Right cardiac atrium (tissue), 5 donors: ENCODE measurements around the gene ATP8B3. TPM values are rescaled to one million over a fixed set of nuclear protein-coding genes. Genes with fewer than 3 reads are reported as not detected.

Experiments used
- ATAC-seq, 2 donors: fragments of 200-7000 bp; cut with Tn5 transposase; one replicate each; pipeline versions ENCODE4 v1.8.0 to v1.9.1; 2020; ENCODE audit warnings: moderate library complexity in 2 of 2, mild to moderate bottlenecking in 1 of 2
- DNase-seq, 3 donors: peaks; one replicate each; pipeline ENCODE4 v3.0.0-alpha.2; 2020
- H3K27ac ChIP-seq: one replicate; pipeline ENCODE4 v1.5.1; 2013; ENCODE audit warnings: mild to moderate bottlenecking, low read length, control low read depth, moderate library complexity
- H3K27me3 ChIP-seq: one replicate; pipeline ENCODE4 v1.6.1; 2013; ENCODE audit not compliant: control insufficient read depth, insufficient read depth
- H3K4me1 ChIP-seq: one replicate; pipeline ENCODE4 v1.6.1; 2013; ENCODE audit warnings: low read length; ENCODE audit not compliant: control insufficient read depth, insufficient read depth
- H3K4me3 ChIP-seq: one replicate; pipeline ENCODE4 v1.5.1; 2013; ENCODE audit warnings: low read length, control low read depth
- H3K9me3 ChIP-seq: one replicate; pipeline ENCODE4 v1.6.1; 2013; ENCODE audit warnings: low read length; ENCODE audit not compliant: control insufficient read depth
- WGBS: extraction: QIAGEN DNeasy Blood & Tissue Kit; methylation state at CpG from one replicate; pipeline ENCODE4 v1.1.7; 2013; 5-methylcytosine and 5-hydroxymethylcytosine counted together
- intact Hi-C, 4 donors: fragments of 100-400 bp; cut with DNase I; formaldehyde crosslinking; loops; one replicate each; pipeline versions ENCODE4 v1.11.0 to v1.14.0; 2022 to 2023
- polyA plus RNA-seq: library from polyadenylated mRNA; stranded (reverse); fragments of 200-250 nt; gene quantifications from one replicate; pipeline ENCODE4 v1.2.3, GENCODE V29; 2013
- total RNA-seq, 4 donors: library from RNA; stranded (reverse); fragmentation: NEBNext Ultra II Directional; extraction: Animal tissue kit (Norgen Biotek cat#: 25700); gene quantifications; one replicate each; pipeline ENCODE4 v1.2.1, GENCODE V29; 2021
- donor health status: healthy with polysubstance abuse.
- donor health status: DM: no; HTN: yes; CAD: no.
- donor health status: DM: no; HTN: no; CAD: no.
- donor health status: DM: no; HTN: yes; CAD: no; lungs with severe emphysema.
- donor health status: DM: yes; HTN: yes; CAD: no.

The ATP8B3 gene
- total and polyA plus RNA-seq, 5 donors = 0.53 to 1.9 (median 1.4) TPM

DNA sequence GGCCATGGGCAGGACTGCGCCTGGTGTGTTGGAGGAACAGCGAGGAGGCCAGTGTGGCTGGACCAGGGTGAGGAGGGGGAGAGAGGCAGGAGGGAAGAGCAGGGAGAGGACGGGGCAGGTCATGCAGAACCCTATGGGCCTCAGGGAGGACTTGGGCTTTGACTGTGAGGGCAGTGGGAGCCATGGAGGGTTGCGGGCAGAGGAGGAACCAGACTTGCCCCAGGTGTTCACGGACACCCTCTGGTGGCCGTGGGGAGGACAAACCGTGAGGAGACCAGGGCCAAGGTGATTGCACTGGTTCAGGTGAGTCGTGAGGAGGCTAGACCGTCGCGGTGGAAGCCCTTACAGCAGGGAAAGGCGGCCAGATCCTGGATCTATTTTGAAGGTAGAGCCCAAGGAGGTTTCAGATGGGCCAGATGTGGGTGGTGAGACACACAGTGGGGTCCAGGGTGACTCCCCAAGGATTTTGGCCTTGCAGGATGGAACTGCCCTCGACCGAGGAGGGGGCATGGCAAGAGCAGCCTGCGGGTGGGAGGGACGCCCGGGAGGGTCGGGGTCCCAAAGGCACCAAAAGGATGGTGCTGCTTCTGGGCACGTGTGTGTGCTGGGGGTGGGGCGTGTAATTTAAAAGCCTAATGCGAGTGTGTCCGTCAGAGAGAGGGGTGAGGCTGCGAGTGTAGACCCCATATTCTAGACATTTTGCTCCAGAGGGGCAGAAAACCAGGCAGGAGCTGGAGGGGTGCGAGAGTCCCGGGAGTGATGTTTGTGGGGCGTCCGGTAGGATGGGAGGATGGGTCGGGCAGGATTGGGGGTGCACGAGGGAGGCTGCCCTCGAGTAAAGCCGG, 39.0 kb upstream of the ATP8B3 start:
- no peak overlapping the region for H3K4me3 ChIP-seq
- 70% methylated on average over 31 of the region's 31 CpGs for WGBS
- H3K27me3 ChIP-seq = no peaks in the 10 kb centered on the region
- DNase-seq = peak in 2 of 3 donors; percentile 46 to 57
- H3K9me3 ChIP-seq = no peaks in the 10 kb centered on the region
- H3K27ac ChIP-seq = no peak overlapping the region
- no peak for ATAC-seq
- intact Hi-C loops = no loop called here
- peaks cover 3% of the 10 kb centered on the region for H3K4me1 ChIP-seq

DNA sequence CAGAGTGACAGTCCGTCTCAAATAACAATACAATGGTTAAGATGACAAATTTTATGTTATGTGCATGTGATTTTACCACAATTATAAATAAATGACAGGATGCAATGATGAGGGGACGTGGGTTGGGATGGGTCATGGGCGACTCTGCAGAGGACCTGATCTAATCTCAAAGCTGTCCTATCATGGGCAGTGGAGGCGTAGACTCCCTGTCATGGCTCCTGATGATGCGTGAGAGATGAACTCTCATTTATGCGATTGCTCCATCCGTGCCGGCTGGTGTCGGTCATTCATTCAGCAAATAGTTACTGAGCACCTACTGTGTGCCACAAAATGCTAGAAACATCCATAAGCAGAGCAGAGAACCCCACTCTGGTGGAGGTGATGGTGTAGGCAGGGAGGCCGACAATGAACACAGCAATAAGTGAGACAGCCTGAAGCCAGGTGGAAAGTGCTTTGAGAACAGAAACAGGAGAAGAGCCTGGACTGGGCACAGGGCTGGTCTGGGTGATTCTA, 37.9 kb upstream of the ATP8B3 start:
- H3K4me1 ChIP-seq = peaks cover 3% of the 10 kb centered on the region
- H3K27me3 ChIP-seq = no peaks in the 10 kb centered on the region
- no peak overlapping the region for H3K27ac ChIP-seq
- DNase-seq = no peak
- intact Hi-C loops = no loop called here
- WGBS = 90% methylated on average over 10 of the region's 10 CpGs
- ATAC-seq = no peak
- H3K4me3 ChIP-seq = no peak overlapping the region
- H3K9me3 ChIP-seq = no peaks in the 10 kb centered on the region

DNA sequence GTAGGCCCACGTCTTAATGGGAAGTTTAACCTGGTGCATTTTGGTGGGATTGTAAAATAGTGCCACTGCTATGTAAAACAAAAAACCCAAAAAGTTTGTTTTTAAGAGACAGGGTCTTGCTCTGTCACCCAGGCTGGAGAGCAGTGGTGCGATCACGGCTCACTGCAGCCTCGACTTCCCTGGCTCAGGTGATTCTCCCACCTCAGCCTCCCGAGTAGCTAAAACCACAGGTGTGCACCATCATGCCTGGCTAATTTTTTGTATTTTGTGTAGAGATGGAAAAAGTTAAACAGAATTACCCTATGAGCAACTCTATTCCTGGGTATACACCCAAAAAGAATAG, 37.0 kb upstream of the ATP8B3 start:
- H3K4me3 ChIP-seq = no peak overlapping the region
- H3K27ac ChIP-seq = no peak overlapping the region
- no peaks in the 10 kb centered on the region for H3K27me3 ChIP-seq
- no peak for DNase-seq
- intact Hi-C loops = no loop called here
- H3K4me1 ChIP-seq = peaks cover 3% of the 10 kb centered on the region
- no peak for ATAC-seq
- H3K9me3 ChIP-seq = no peaks in the 10 kb centered on the region
- WGBS = 67% methylated on average over 5 of the region's 5 CpGs

DNA sequence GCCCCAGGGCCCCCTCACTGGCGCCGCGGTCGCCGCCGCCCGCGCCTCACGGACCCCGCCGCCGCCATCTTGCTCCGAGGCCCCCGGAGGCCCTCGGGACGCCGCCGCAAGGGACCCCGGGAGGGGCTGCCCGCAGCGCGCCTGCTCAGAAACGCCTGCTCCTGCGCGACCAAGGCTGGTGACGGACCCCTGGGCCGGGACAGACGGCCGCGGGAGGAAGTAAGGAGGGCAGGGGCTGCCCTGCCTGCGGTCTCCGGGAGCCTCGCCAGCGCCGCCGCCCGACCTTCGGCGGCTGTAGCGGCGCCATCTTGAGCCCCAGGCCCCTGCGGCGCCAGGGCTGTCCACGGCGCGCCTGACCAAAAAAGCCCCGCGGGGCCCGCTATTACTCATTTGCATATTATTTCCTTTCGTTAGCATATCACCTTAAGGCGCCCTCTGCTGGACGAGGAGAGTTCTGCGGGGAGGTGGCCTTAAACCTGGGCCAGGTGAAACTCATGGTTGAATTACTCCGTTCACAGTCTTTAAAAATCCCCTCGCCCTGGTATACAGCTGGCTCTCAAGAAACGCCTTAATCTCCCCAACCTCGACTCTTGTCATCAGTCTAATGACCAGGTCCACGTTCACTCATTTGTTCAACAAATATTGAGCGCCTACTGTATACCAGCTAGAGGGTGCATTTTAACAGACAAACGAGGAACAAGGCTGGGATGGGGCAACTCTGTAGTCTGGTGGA, 36.5 kb upstream of the ATP8B3 start, which contains the start of gene REXO1:
REXO1 (minus strand) TSS at position 85 of the 733 bp plus-strand sequence. CDS start 125 bp downstream, outside the sequence.
- 2% methylated on average over 60 of the region's 60 CpGs for WGBS

DNA sequence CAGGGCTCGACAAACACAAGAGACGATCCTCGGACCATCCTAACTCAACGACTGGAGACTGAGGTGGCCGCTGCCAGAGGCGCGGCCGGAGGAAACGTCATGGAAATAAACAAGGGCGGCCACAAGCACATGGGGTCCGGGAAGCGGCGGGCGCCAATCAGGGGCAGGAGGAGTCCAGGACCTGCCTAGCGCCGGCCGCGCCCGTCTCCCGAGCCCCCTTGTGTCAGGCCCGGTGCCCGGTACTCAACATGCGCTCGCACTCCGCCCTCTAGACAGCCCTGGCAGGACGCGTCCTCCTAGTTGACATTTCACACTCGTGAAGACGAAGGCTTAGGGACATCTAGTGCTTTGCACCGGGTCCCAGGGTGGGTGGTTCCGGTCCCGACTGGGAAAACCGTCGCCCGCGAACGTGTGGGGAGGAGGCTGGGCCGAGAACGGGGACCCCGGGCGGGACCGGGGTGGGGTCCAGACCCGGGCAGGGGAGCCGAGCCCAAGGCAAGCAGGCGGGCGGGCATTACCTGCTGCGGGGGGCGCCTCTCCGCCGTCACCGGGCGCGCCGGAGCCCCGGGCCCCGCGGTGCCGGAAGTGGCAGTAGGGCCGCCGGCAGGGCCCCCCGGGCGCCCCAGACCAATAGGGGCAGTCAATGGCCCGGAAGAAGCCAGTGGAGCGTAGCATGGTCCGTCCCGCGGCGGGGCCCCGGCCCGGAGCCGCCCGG, 35.8 kb upstream of the ATP8B3 start:
- H3K4me1 ChIP-seq = peaks cover 3% of the 10 kb centered on the region
- no peaks in the 10 kb centered on the region for H3K9me3 ChIP-seq
- intact Hi-C loops = no loop called here
- H3K4me3 ChIP-seq = peak overlapping the region; percentile 91
- ATAC-seq = peak in 1 of 2 donors; percentile 36
- peak overlapping the region; percentile 93 for H3K27ac ChIP-seq
- H3K27me3 ChIP-seq = no peaks in the 10 kb centered on the region
- DNase-seq = peak; percentile 72 to 77 (median 74)
- WGBS = under 1% methylated on average over 72 of the region's 72 CpGs

More for the DNA sequence above, 36.5 kb upstream of the ATP8B3 start, which contains the start of gene REXO1:
- DNase-seq = peak; percentile 94 to 98 (median 98)
- H3K4me1 ChIP-seq = peaks cover 3% of the 10 kb centered on the region
- peak within 1 kb of the TSS; percentile 93 for H3K27ac ChIP-seq
- intact Hi-C loops = no loop called here
- peak within 1 kb of the TSS; percentile 91 for H3K4me3 ChIP-seq
- peak; percentile 78 to 83 for ATAC-seq
- no peaks in the 10 kb centered on the region for H3K9me3 ChIP-seq
- H3K27me3 ChIP-seq = no peaks in the 10 kb centered on the region

DNA sequence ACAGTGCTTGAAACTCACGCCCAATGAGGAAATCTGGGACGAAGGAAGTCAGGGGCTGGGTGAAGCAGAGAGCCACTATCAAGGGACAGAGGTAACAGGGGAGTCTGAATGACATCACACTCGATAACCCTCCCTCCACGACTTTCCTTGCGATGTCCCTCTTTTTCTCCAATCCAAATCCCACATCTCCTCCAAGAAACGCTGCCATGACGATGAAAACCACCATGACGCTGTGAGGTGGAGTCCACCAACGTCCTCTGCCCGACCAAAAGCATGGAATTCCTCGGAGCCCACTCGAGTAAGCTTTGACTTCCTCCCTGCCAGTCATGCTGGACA, 35.2 kb upstream of the ATP8B3 start:
- Histone ChIP-seq H3K4me1 (peaks cover 3% of the 10 kb centered on the region), H3K9me3 (no peaks in the 10 kb centered on the region), H3K27me3 (no peaks in the 10 kb centered on the region), H3K4me3 (peak overlapping the region; percentile 91), H3K27ac (peak overlapping the region; percentile 12)
- 5% methylated on average over 12 of the region's 12 CpGs for WGBS
- ATAC-seq (no peak), DNase-seq (no peak)
- intact Hi-C loops = no loop called here

DNA sequence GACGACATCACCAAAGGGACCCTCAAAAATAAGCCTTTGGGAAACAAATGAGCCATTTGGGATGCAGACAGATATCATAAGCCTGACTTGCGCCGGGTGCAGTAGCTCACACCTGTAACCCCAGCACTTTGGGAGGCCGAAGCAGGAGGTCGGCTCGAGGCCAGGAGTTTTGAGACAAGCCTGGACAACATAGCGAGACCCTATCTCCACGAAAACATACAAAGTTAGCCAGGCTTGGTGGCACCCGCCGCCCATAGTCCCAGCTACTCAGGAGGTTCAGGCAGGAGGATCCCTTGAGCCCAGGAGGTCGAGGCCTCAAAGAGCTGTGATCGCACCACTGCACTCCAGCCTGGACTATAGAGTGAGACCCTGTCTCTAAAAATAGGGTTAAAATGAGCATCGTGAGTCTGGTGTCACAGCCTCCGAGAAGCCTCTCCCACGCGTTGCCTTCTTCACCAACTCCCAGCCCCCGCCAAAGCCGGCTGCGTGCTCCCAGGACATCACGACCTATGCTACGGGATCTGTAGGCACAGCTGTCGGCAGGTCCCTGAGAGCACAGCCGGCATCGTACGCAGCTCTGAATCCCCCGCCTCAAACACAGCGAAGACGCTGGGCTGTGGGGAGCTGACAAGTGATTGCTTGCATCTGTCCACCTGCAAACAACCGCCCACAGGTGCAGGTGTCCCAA, 34.6 kb upstream of the ATP8B3 start:
- H3K27me3 ChIP-seq = no peaks in the 10 kb centered on the region
- peaks cover 3% of the 10 kb centered on the region for H3K4me1 ChIP-seq
- 70% methylated on average over 29 of the region's 29 CpGs for WGBS
- H3K27ac ChIP-seq = no peak overlapping the region
- H3K4me3 ChIP-seq = peak overlapping the region; percentile 91
- ATAC-seq (no peak), DNase-seq (no peak)
- H3K9me3 ChIP-seq = no peaks in the 10 kb centered on the region
- intact Hi-C loops = no loop called here

DNA sequence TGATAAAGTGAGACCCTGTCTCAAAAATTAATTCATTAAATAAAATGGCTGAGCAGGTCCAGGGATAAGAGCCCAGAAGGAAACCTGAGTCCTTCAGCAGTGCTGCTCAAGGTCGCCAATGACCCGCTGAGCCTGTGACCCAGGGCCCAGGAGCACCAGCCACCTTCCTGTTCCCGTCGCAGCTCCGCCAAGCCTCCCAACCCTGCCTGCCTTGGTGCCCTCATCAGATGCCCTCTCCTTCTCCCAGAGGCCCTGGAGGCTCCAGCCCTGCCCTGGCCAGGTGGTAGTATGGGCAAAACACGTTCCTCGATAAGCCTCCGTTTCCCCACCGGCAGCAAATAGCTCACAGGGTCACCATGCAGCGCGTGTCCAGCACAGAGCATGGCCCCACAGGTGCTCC, 33.6 kb upstream of the ATP8B3 start:
- Histone ChIP-seq H3K4me1 (peaks cover 6% of the 10 kb centered on the region), H3K9me3 (no peaks in the 10 kb centered on the region), H3K27ac (no peak overlapping the region), H3K27me3 (no peaks in the 10 kb centered on the region), H3K4me3 (no peak overlapping the region)
- WGBS = 83% methylated on average over 11 of the region's 11 CpGs
- DNase-seq = no peak
- no peak for ATAC-seq
- intact Hi-C loops = no loop called here

DNA sequence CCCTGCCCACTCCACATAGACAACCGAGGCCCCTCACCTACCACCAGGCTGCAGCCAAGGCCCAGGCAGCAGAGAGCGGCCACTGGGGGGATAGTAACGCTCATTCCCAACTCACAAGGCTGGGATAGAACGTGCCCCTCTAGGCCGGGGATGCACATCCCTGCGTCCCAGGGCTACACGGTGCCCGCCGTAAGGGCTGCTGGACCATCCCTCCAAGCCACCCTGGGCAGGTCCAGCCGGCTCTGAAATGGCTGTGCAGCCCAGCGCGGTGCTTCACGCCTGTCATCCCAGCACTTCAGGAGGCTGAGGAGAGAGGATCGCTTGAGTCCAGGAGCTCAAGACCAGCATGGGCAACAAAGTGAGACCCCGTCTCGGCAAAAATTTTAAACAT, 33.0 kb upstream of the ATP8B3 start:
- H3K9me3 ChIP-seq = no peaks in the 10 kb centered on the region
- H3K27ac ChIP-seq = no peak overlapping the region
- 81% methylated on average over 16 of the region's 16 CpGs for WGBS
- H3K4me1 ChIP-seq = peaks cover 6% of the 10 kb centered on the region
- intact Hi-C loops = no loop called here
- peak in 1 of 3 donors; percentile 60 for DNase-seq
- H3K4me3 ChIP-seq = no peak overlapping the region
- no peak for ATAC-seq
- no peaks in the 10 kb centered on the region for H3K27me3 ChIP-seq

DNA sequence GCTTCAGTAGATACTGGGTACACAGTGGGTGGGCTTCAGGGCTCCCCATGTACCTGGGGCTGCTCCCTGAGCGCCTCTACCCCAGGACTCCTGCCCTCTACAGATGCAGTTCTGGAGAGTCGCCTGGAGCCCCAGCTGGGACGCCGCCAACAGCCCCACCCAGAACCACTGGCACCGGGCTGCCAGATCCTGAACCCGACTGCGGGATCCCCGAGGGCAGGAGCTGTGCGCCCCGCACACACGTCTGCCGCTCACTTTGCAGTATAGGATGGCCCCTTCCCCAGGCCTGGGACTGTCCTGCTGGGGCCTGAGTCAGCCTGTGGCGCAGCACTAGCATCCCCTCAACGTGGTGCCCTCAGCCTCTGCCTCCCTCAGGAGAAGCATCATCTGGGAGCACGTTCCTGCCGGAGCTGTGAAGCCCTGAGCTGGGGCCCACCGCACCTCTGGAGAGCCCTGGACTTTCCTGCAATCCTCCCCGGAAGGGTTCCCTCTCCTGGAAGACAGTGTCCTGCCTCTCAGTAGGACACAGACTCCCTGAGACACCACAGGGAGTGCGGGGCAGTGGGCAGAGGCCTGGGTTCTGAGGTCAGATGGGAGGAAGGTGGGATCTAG, 32.5 kb upstream of the ATP8B3 start:
- no peak overlapping the region for H3K4me3 ChIP-seq
- H3K27me3 ChIP-seq = no peaks in the 10 kb centered on the region
- intact Hi-C loops = no loop called here
- H3K4me1 ChIP-seq = peaks cover 6% of the 10 kb centered on the region
- H3K9me3 ChIP-seq = no peaks in the 10 kb centered on the region
- WGBS = 68% methylated on average over 19 of the region's 19 CpGs
- ATAC-seq (no peak), DNase-seq (peak in 1 of 3 donors; percentile 70)
- H3K27ac ChIP-seq = no peak overlapping the region
